GM21619 (cell line): ENCODE results near the gene A1CF.
"Not testable (repeated sequence)": the region's sequence is repeated elsewhere in the genome, so short reads cannot be mapped to it uniquely, and the experiment has no call there.

Experiments used
- ATAC-seq: cut with Tn5 transposase; IDR thresholded peaks from one replicate; pipeline ENCODE4 v1.9.1; 2021; ENCODE audit not compliant: unreplicated experiment

A1CF gene

GRCh38 chr10:50788951-50789945, 96.2 kb downstream of the A1CF start:
- ATAC-seq, result no peak

- ATAC-seq, result not testable (repeated sequence)
Measured at GRCh38 chr10:50787962-50788361, 97.5 kb downstream of the A1CF start.

GRCh38 chr10:50782017-50782416, 103.4 kb downstream of the A1CF start:
- ATAC-seq, result not testable (repeated sequence)

GRCh38 chr10:50780036-50780435, 105.4 kb downstream of the A1CF start:
- ATAC-seq, result not testable (repeated sequence)

GRCh38 chr10:50774868-50775267, 110.6 kb downstream of the A1CF start:
- ATAC-seq, result not testable (repeated sequence)

GRCh38 chr10:50772042-50772441, 113.4 kb downstream of the A1CF start:
- ATAC-seq, result not testable (repeated sequence)

GRCh38 chr10:50766774-50767513, 118.5 kb downstream of the A1CF start:
- not testable (repeated sequence) for ATAC-seq
